Fibroblast of the conjunctiva (primary cell): Measurements from ENCODE around the gene LHB.
"Not testable (repeated sequence)": the region's sequence is repeated elsewhere in the genome, so short reads cannot be mapped to it uniquely, and the experiment has no call there.

Experiments used
- DNase-seq: peaks from one replicate; pipeline ENCODE4 v3.0.0-alpha.2; 2010; ENCODE audit warnings: low read depth

LHB gene

DNA sequence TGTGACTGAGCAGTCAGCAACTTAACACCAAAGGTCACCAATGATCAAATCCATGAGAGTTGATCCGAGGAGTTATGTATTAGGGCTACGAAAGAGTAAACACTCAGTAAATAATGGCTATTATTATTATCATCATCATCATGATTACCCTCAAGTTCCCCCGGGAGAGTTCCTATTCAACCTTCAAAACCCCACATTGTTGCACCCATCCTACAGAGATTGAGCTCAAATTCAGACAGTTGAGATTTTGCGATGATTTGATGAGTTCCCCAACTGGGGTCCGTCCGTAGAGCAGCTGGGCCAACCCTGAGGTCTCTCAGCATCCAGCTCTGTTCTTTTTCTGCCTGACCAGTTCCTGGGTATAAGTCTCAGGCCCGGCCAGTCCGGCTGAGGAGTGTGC, 21.2 kb upstream of the LHB start:
- DNase-seq: not testable (repeated sequence)

GRCh38 chr19:49036815-49037214, 19.9 kb upstream of the LHB start, which contains the start of gene CGB1:
CGB1 (minus strand) TSS chr19:49036895; CDS start chr19:49036711, 184 bp downstream.
- DNase-seq: not testable (repeated sequence)

- DNase-seq: not testable (repeated sequence)
These were observed 14.9 kb upstream of the LHB start, which contains the start of gene CGB2 for GRCh38 chr19:49031642-49032301. CGB2 (plus strand) TSS chr19:49031890; CDS start chr19:49032096, 206 bp downstream.

DNA sequence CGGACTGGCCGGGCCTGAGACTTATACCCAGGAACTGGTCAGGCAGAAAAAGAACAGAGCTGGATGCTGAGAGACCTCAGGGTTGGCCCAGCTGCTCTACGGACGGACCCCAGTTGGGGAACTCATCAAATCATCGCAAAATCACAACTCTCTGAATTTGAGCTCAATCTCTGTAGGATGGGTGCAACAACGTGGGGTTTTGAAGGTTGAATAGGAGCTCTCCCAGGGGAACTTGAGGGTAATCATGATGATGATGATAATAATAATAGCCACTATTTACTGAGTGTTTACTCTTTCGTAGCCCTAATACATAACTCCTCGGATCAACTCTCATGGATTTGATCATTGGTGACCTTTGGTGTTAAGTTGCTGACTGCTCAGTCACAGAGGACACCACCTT, 13.4 kb upstream of the LHB start:
- not testable (repeated sequence) for DNase-seq

DNA sequence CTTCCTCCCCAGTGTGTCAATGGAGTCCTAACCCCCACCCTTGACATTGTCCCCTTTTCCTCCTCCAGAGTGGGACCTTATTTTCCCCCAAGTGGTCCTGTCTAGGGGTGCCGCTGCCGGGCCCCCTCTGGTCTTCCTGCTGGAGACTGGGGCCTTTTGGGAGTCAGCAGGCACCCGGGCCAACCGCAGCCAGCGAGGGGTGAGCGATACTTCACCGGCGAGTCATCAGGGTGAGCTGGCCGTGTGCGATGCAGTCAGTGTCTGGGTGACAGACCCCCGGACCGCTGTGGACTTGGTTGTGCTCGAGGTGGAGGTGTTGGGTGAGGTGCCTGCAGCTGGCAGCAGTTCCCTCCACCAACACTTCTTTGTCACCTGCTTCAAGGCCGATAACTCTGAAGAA, 12.9 kb upstream of the LHB start:
- not testable (repeated sequence) for DNase-seq

DNA sequence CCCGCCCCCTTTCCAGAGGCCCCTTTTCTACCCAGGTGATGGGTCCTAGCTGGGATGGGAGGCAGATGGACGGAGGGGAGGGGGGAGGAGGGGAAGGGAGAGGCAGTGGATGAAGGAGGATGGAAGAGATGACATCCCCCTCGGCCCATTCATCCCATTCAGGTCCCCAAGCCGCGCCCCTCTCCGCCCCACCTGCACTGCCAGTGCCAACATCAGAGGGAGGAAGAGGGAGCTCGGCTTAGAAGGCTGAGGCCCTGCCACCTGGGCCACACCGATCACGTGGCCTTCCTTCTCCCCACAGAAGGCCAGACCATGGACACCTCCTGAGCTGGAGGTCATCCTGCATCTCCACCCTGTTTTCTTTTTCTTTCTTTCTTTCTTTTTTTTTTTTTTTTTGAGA, 11.8 kb upstream of the LHB start:
- not testable (repeated sequence) for DNase-seq

DNA sequence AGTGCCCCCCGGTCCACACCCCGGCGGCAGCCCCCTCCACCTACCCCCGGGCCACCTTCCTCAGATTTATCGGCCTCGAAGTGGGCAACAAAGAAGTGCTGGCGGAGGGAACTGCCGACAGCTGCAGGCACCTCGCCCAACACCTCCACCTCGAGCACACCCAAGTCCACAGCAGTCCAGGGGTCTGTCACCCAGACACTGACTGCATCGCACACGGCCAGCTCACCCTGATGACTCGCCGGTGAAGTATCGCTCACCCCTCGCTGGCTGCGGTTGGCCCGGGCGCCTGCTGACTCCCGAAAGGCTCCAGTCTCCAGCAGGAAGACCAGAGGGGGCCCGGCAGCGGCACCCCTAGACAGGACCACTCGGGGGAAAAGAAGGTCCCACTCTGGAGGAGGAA, 8.7 kb upstream of the LHB start:
- not testable (repeated sequence) for DNase-seq

- DNase-seq: not testable (repeated sequence)
These were observed 8.2 kb upstream of the LHB start for GRCh38 chr19:49025088-49025487.

DNA sequence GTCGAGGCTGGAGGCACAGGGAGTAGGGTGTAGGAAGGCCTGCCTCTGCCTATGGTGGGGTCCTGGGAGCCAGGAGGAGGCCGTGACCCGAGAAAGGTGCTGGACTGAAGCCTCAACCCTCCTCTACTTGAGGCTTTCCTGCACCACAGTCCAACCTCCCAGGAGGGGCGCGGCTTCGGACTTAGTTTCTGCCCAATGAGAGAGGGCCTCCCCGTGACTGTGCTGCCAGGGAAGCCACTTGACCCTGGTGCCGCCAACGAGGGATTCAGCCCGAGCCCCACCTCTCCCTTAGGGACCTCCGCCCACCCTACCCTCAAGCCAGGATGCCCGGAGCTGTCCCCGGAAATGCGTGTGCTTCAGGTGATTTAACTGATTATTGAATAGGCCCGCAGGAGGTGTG, 7.3 kb upstream of the LHB start, which contains the start of gene CGB3:
CGB3 (minus strand) TSS at position 101 of the 400 bp plus-strand sequence. CDS start 362 bp downstream, outside the sequence.
- not testable (repeated sequence) for DNase-seq

GRCh38 chr19:49022116-49022515, 5.2 kb upstream of the LHB start:
- DNase-seq: no peak

- DNase-seq: no peak
These were observed 4.3 kb upstream of the LHB start for GRCh38 chr19:49020931-49021895.

DNA sequence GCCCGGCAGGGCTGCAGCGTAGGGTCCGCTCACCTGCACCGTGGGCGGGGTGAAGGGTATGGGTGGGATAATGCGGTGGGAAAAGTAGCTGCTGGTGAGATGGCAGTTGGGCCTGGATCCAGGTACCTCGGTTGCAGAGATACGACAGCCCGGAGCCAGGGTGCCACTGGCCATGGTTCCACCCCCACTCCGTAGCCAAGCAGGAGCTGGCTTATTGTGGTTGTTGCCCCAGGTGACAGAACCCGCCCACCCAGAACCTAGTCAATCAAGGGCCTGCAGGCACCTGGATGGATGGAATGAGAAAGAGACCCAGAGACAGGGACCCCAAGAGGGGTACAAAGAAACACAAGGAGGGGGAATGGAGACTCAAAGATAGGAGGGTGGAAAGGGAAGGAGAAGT, 3.5 kb upstream of the LHB start:
- no peak for DNase-seq

- no peak for DNase-seq
These were observed 2.5 kb upstream of the LHB start for GRCh38 chr19:49019242-49019932.

DNA sequence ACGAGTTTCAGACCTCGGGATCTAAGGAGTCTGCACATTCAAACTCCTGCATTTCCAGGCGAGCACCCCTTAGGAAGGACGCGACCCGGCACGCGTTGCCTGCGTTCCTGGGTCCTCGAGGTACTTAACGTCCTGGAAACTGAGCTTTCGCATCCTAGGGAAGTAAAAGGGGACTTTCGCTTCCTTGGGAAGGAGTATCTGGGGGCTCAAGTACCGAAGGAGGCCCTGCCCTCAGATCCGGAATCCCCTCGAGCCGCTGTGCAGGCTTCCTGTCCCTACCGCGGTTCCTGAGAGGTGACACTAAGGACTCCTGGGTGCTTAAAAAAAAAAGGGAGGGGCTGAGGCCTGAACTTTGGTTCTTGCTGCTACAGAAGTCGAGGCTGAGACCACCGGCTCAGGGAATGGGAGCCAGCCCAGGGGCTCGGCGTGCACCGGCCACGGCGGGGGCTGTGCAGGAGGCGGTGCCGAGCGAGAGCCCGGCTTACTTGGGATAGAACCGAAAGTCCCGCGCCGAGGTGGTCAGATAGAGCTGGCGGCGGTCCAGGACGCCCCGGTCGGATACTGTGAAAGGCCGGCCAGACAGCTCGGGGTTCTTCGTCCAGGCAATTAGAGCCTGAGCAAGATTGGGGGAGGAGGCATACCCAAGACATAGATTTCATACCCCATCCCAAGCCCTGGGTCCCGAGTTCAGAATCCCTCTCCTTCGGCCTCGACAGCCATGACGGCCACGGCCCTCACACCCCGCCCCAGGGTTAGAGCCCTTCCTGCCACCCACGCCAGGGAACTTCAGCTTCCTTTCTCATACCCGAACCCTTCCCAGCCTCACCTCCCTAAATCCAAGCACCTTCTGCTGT, 1.7 kb upstream of the LHB start:
- DNase-seq: not testable (repeated sequence)

DNA sequence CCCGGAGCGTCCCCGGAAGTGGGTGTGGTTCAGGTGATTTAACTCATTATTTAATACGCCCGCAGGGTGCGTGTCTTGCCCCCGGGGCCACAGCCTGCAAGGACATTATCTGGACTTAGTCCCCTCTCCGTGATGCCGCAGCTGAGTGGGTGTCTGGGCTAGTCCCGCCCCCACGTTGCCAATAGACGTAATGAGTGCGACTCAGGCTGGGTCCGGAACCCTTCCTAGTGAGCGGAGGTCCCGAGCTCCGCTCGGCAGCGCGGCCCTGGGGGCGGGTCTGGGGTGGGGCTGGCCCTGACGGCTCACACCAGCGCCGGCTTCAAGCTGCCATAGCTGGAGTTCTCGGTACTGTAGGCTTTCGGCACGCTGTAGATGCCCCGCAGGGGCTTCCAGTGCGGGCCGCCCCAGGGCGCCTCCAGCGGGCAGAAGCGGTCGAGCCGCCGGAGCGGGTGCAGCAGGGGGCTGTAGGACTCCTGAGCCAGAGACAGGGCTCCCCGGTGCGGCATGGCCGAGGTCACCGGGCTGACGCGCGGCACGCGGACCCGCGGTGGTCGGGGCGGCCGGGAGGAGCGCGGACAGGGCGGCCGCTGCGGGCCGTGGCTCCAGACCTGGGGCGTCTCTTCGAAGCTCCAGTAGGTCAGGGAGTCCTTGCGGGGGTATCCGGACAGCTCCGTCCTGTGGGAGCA, 918 bp upstream of the LHB start:
- peak; percentile 28 for DNase-seq

GRCh38 chr19:49016067-49016839, 638 bp downstream of the LHB start:
- no peak for DNase-seq

DNA sequence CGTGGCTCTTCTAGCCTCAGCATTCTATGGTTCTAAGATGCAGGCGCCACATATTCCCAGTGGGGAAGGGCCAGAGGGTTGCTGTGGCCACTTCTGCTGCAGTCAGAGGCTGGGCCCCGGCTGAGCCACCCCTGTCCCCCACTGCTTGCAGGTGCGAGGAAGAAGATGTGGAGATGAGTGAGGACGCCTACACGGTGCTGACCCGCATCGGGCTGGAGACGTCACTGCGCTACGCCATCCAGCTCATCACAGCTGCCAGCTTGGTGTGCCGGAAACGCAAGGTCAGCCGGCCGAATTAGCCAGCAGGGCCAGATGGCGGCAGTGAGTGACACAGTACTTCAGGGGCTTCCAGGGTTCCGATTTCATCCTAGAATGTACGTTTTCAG, 2.0 kb downstream of the LHB start:
- DNase-seq: no peak

GRCh38 chr19:49014123-49014869, 2.6 kb downstream of the LHB start:
- DNase-seq: no peak

GRCh38 chr19:49011194-49011593, 5.7 kb downstream of the LHB start:
- no peak for DNase-seq
